GM18951 (cell line): Measurements from ENCODE around the gene CDH4.

Source experiments
- POLR2A ChIP-seq: IDR thresholded peaks from 4 replicates; pipeline ENCODE4 v1.6.1; 2011; ENCODE audit warnings: mild to moderate bottlenecking; ENCODE audit not compliant: insufficient read length, insufficient read depth; ENCODE audit errors: extremely low read depth
- in situ Hi-C: fragments of 300-500 bp; cut with MboI; formaldehyde crosslinking; loops from one replicate; pipeline ENCODE4 v1.12.0; 2022; ENCODE audit warnings: low sequenced_read_pairs, mixed read lengths, inconsistent platforms; ENCODE audit not compliant: unreplicated experiment

The CDH4 gene

GRCh38 chr20:61251529-61252393 lies at the start of gene CDH4:
Gene CDH4, plus strand, starts transcription at chr20:61252261.
- TF ChIP-seq POLR2A: no peak
- in situ Hi-C loops: no loop called here

- TF ChIP-seq POLR2A: no peak
- in situ Hi-C loops: no loop called here
These were observed 48.7 kb upstream of the CDH4 start for GRCh38 chr20:61203320-61203719.

- in situ Hi-C loops: no loop called here
- TF ChIP-seq POLR2A: no peak
These were observed 47.9 kb upstream of the CDH4 start for GRCh38 chr20:61204206-61204605.

GRCh38 chr20:61205769-61206168 lies 46.3 kb upstream of the CDH4 start:
- TF ChIP-seq POLR2A: no peak
- in situ Hi-C loops: no loop called here

- in situ Hi-C loops: no loop called here
- no peak for TF ChIP-seq POLR2A
These were observed 41.2 kb upstream of the CDH4 start for GRCh38 chr20:61210862-61211261.

GRCh38 chr20:61217848-61218247 lies 34.2 kb upstream of the CDH4 start:
- in situ Hi-C loops: no loop called here
- no peak for TF ChIP-seq POLR2A

- in situ Hi-C loops: no loop called here
- no peak for TF ChIP-seq POLR2A
These were observed 33.0 kb upstream of the CDH4 start for GRCh38 chr20:61219021-61219431.

GRCh38 chr20:61220131-61220530 lies 31.9 kb upstream of the CDH4 start:
- in situ Hi-C loops: no loop called here
- no peak for TF ChIP-seq POLR2A

- no peak for TF ChIP-seq POLR2A
- in situ Hi-C loops: no loop called here
These were observed 31.3 kb upstream of the CDH4 start for GRCh38 chr20:61220626-61221325.

- in situ Hi-C loops: no loop called here
- TF ChIP-seq POLR2A: no peak
These were observed 29.4 kb upstream of the CDH4 start for GRCh38 chr20:61222699-61223098.

GRCh38 chr20:61223121-61223520 lies 28.9 kb upstream of the CDH4 start:
- no peak for TF ChIP-seq POLR2A

GRCh38 chr20:61230166-61230565 lies 21.9 kb upstream of the CDH4 start:
- in situ Hi-C loops: no loop called here
- TF ChIP-seq POLR2A: no peak

More at GRCh38 chr20:61223121-61223520, 28.9 kb upstream of the CDH4 start:
- in situ Hi-C loops: no loop called here

- TF ChIP-seq POLR2A: no peak
- in situ Hi-C loops: no loop called here
These were observed 18.5 kb upstream of the CDH4 start for GRCh38 chr20:61233590-61233989.
